Measurements from ENCODE around the gene IKZF3.
"Not testable (repeated sequence)": the region's sequence is repeated elsewhere in the genome, so short reads cannot be mapped to it uniquely, and the experiment has no call there.

The IKZF3 gene

DNA sequence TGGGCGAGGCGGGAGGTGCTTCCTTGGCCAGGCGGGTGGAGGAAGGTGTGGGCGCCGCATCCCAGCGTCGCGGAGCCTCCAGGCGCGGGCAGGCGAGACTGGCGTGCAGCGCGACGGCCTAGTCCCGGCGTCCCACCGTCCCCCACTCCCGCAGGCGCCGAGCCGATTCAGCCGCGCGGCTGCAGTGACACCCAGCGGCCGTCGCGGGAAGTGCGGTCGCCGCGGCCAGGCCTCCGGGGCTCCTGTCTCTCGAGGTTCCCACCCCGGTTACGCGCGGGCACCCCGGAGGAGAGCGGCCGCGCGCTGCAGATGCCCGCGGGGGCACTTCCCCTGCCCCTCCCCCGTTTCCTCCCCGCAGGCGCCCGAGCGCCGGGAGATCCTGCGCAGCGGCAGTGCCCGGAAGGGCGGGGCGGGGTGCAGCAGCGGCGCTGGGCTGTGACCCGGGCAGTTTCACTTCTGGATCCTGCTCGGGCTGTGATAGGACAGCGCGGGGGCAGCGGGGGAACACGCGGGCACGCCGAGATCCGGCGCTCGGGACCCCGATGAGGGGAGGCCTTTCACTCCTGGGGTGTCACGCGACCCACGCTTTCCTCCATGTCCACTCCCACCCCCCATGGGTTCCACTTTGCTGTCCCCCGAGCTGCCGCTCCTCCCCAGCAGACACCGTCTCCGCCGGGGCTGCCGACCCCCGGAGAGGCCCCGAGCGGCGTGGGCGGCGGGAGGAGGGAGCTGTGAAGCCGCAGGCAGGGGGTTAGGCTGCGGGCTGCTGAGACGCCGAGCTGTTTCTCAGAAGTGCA, 109.8 kb downstream of the IKZF3 start:
- peak; percentile 45 for DNase-seq

DNA sequence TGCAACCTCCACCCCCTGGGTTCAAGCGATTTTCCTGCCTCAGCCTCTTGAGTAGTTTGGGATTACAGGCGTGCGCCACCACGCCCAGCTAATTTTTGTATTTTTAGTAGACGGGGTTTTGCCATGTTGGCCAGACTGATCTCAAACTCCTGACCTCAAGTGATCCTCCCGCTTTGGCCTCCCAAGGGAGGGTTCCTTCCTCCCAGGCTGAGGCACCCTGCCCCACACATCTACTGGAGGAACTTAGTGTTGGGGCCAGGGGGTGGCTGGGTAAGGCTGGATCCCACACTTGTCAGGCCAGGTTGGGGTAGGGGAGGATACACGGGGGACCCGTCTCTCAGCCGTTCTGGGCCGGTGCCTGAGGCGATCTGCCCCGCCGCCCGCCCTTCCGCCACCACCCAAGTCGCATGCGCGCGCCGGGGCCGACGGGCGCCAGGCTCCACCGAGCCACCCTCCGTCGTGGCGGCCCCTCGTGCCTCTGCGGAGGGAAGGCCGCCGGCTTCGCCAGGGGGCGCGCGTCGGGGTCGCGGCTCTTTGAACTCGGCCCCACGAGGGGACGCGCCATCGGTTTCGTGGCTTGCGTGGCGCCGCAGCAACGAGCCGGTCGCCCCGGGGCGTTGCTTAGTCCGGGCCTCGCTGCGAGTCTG, 110.5 kb downstream of the IKZF3 start:
- DNase-seq = no peak

DNA sequence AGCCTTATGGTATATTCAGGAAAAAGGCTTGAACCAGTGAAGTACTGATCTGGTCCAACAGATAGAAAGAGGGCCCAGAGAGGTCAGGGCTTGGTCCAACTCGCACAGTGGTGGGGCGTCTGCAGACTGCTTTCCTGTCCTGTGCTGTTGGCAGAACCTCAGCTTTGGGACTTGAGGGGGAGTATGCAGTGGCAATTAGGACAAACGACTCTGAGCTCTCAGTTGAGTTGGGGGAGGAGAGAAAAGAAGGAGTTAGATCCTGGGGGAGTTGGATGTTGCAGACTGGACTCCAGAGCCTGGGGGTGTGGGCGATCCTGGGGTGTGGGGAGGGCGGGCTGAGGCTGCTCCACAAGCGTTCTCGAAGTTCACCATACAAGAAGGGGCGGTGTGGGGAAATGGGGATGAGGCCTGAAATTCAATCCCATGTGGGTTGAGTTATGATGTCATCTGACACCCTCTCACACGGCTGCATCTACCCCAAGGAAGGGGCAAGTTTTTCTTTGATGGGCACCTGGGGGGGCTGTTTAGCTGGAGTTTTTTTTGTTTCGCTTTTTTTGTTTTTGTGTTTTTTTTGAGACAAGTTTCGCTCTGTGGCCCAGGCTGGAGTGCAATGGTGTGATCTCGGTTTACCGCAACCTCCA, 111.8 kb downstream of the IKZF3 start:
- DNase-seq = no peak

DNA sequence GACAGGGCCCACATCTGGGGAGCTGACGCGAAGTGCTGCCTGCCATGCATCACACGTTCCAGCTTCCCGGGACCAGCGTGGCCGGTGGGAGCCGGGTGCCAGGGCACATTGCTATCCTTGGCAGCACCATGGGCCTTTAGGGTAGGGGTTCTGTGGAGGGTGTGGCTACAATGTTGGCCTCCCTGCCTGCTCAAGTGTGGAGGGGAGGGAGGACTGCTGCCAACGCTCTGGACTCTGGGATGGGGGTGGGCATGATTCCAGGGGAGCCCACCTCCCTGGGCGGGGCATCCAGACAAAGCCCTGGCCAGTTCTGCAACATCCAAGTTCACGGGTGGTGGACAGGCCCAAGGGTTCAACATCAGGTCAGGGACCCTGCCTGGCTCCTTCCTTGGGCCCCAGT, 112.5 kb downstream of the IKZF3 start:
- no peak for DNase-seq

DNA sequence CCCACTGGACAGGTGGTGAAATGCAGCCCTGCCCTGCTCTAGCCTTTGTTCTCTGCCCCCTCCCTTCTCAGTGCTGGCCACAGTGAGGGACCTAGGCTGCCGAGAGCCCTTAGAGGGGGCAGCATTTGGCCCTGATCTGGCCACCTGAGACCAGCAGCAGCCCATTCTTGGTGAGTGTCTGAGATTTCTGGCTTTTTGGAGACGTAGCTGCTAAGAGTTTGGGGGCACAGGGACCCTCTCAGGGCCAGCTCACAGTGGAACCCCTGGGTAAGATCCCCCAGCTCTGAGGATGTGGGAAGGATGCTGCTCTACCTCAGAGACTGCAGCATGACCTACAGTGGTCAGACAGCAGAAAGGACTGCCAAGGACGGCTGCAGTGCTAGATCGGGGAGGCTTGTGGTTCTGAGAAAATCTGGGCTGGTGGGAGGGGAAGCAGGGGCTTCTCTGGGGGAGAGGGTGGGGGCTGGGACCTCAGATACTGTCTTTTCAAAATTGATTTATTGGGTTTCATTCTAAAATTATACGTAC, 113.0 kb downstream of the IKZF3 start:
- no peak for DNase-seq

DNA sequence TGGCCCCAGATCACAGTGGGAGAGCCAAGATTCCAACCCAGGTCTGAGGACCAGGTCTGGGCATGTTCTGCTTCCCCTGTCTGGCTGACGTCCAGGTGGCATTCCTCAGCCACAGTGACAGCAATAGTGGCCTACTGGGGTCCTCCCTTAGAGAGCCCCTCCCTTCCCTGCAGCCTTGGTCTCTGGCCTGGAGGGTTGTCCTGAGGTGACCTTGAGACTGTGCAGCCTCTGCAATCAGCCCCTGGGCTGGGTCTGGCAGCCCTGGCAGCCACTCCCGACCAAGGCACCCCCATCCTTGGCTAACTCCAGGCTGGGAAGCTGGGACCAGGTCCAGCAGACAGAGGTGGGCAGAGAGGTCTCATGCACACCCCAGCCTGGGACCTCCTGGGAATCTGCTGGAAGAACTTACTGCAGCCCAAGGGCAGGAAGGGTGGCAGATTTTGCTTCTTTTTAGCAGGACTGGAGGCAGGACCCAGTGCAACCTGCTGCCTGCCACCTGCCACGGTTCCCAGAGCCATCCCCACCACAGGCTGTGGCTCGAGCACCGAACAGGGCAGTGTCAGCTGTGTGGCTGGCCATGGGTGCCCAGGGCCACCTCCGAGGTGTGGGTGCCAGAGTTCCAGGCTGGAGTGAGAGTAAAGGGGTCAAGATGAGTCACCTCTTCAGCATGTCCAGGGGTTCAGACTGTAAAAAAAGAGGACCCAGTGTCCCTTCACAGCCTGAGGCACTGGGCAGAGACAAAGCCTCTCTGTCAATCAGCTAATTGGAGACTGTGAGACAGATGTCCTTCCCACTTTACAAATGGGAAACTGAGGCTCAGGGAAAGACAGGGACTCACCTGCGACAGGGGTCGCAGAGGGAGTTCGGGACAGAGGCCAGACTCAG, 113.7 kb downstream of the IKZF3 start:
- DNase-seq = no peak

DNA sequence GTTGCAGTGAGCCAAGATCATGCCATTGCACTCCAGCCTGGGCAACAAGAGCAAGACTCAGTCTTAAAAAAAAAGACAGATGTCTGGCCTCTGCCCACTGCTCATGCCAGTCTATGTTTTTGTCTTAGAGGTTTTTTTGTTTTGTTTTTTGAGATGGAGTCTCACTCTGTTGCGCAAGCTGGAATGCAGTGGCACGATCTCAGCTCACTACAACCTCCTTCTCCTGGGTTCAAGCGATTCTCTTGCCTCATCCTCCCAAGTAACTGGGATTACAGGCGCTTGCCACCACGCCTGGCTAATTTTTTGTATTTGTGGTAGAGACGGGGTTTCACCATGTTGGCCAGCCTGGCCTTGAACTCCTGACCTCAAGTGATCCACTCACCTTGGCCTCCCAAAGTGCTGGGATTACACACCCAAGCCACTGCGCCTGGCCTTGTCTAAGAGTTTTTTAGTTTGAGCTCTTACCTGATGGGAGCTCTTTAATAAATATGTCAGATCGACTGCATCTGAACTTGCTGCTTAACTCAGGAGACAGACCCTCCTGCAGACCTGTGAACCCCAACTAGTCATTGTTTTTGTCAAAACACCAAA, 115.6 kb downstream of the IKZF3 start:
- DNase-seq = not testable (repeated sequence)

DNA sequence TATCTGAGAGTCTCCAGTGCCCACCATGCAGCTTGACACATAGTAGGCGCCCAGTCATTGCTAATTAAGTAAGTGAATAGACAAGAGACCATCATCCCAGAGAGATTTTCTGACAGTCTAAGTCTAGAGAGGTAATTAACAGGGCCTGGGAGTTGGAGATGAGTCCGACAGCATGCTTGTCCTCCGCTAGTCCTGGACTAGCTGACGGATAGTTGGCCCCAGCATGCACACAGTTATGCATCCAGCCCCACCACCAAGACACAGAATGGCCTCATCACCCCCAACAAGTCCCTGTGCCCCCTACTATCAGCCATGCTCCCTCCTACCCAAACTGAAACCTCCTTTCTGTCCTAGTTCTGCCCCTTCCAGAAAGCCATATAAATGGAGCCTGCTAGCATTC, 116.4 kb downstream of the IKZF3 start:
- no peak for DNase-seq

DNA sequence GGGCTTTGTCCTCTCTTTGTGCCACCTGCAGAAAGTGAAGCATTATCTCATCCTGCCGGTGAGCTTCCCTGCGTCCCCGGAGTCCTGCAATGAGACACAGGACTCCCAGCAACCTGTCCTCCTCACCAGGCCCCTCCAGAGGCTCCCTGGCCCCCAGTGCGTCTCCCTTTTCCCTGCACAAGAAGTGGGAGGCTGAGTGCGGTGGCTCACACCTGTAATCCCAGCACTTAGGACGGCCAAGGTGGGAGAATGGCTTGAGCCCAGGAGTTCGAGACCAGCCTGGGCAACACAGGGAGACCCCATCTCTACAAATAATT, 118.0 kb downstream of the IKZF3 start:
- DNase-seq = no peak

DNA sequence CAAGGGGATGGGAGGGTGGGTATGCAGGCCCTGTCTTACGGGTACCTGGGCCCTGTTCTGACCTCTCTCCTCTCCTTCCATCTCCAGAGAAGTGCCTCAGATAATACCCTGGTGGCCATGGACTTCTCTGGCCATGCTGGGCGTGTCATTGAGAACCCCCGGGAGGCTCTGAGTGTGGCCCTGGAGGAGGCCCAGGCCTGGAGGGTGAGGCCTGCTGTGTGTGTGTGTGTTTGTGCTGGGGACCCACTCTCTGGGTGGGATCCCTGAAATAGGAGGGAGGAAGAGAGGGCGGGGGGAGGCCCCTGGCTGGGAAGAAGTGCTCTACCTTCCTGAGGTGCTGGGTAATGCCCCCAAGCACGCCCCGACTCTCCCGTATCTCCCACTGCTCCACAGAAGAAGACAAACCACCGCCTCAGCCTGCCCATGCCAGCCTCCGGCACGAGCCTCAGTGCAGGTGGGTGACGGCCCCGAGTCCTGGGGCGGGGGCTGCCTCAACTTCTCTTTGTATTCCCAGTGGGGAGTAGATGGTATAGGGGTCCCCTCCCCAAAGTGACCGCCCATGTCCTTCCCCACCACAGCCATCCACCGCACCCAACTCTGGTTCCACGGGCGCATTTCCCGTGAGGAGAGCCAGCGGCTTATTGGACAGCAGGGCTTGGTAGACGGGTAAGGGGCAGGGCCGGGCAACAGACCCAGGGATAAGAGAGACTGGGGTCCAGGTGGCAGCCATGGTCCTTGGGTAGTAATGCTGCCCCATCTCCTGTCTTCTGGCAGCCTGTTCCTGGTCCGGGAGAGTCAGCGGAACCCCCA, 118.6 kb downstream of the IKZF3 start:
- DNase-seq = no peak

DNA sequence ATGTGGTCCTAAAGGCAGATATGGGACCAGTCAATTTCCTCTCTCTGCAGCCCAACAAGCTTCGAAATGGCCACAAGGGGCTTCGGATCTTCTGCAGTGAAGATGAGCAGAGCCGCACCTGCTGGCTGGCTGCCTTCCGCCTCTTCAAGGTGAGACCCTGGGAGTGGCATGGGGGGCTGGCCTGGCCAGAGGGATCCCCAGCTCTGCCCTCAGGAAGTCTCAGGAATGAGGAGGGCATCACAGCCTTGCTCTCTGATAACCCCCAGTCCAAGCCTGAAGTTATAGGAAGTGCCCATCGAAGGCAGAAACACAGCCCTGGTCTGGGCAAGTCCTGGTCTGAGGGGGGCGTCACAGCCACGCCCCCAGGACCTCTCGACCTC, 119.3 kb downstream of the IKZF3 start:
- DNase-seq = no peak

DNA sequence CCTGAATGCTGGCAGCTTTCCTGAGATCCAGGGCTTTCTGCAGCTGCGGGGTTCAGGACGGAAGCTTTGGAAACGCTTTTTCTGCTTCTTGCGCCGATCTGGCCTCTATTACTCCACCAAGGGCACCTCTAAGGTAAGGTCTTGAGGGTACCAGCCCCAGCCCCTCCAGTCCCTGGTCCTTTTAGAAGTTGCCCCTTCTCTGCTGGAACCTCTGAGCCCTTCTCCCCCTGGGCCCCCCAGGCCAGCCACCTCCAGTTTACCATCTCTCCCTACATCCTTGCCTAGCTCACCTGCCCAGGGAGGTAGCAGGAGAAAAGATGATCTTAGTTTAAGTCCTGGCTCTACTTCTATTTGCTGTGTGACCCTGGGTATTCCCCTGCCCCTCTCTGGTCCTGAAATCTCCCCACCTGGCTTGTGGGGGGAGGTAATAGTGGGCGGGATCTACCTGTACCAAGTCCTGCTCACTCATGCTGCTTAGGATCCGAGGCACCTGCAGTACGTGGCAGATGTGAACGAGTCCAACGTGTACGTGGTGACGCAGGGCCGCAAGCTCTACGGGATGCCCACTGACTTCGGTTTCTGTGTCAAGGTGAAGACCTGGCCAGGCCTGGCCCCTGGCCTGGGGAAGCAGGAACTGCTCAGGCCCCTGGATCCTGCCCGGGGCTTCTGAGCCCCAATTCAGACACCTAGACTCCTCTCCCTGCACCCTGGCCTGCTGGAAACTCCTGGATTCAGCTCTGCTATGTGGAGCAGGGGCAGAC, 119.9 kb downstream of the IKZF3 start:
- DNase-seq = no peak

DNA sequence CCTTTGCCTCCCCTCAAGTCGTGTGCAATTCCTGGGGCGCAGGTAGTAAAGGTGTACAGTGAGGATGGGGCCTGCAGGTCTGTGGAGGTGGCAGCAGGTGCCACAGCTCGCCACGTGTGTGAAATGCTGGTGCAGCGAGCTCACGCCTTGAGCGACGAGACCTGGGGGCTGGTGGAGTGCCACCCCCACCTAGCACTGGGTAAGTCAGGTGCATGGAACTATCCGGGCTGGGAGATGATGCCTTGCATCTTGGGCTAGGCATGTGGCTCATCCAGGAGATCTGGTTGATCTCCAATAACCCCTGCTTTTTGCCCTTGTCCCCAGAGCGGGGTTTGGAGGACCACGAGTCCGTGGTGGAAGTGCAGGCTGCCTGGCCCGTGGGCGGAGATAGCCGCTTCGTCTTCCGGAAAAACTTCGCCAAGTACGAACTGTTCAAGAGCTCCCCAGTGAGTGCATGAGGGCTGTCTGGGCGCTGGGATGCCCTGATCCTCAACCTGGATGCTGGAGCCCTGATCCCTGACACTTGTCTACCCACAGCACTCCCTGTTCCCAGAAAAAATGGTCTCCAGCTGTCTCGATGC, 121.2 kb downstream of the IKZF3 start:
- no peak for DNase-seq

DNA sequence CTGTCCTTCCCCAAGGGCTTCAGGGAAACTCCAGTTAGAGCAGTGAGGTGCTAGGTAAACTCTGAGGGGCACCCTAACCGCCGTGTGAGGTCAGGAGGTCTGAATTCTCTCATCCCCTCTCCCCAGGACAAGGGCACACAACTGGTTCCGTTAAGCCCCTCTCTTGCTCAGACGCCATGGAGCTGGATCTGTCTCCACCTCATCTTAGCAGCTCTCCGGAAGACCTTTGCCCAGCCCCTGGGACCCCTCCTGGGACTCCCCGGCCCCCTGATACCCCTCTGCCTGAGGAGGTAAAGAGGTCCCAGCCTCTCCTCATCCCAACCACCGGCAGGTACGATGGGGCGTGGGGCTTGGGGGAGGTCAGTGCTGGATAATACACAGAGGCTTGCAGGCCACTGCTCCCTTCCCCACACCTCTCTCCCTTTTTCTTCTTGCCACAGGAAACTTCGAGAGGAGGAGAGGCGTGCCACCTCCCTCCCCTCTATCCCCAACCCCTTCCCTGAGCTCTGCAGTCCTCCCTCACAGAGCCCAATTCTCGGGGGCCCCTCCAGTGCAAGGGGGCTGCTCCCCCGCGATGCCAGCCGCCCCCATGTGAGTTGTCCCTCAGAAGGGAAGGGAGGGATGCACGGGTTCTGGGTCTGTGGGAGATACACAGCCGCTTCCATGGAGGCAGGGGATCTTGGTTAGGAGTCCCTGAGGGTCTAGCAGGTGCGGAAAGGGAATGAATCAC, 121.8 kb downstream of the IKZF3 start:
- no peak for DNase-seq

DNA sequence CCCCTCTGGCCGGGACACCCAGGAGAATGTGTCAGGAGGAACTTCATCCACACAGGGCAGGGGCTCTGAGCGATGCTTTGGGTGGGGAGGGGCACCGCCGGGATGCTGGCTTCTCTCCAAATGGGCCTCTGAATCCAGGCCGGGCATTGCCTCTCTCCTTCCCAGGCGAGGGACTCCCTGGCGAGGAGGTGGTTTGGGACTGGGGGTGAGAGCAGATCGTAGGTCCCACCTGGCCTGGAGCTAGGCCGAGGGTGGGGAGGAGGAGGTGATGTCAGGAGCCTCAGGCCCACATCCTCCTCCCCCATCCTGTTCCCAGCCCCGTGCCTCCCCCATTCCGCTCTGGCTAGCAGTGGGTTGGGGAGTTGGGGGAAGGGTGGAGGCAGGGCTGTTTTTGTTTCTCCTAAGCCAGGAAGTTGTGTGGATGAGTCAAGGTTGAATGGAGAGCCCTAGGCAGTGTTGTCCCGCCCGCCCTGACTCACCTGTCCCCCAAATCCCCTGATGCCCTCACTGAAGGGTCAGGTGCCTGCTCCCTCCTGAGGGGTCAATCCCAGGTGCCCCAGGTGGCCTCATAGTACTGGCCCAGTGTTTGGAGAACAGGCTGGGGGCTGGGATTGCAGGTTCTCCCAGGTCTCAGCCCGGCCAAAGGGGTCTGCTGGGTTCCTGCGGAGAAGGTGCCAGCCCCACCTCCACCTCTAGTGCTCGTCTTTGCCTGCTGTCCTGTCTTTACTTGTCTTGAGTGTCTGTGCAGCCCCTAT, 123.6 kb downstream of the IKZF3 start:
- DNase-seq = no peak

DNA sequence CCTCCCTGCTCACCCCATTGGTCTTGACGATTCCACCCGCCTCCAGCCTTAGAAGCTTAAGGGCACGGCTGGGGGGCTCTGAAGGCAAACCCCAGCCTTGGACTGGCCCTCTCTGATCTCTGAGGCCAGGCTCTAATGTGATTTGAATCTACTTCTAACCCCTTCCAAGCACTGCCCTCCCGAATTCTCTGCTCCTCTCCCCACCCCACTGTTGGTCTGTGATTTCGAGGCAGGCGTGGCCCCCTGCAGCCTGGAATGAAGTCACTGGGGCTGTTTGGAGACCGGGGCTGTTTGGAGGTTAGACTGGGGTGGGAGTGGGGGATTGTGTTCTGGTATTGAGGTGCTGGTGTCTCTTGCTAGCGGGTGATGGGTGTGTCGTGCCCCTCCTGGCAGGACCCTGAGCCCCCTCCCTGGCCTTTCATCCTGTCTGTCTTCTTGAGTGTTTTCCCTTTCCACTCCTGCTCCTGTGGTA, 124.2 kb downstream of the IKZF3 start:
- no peak for DNase-seq

DNA sequence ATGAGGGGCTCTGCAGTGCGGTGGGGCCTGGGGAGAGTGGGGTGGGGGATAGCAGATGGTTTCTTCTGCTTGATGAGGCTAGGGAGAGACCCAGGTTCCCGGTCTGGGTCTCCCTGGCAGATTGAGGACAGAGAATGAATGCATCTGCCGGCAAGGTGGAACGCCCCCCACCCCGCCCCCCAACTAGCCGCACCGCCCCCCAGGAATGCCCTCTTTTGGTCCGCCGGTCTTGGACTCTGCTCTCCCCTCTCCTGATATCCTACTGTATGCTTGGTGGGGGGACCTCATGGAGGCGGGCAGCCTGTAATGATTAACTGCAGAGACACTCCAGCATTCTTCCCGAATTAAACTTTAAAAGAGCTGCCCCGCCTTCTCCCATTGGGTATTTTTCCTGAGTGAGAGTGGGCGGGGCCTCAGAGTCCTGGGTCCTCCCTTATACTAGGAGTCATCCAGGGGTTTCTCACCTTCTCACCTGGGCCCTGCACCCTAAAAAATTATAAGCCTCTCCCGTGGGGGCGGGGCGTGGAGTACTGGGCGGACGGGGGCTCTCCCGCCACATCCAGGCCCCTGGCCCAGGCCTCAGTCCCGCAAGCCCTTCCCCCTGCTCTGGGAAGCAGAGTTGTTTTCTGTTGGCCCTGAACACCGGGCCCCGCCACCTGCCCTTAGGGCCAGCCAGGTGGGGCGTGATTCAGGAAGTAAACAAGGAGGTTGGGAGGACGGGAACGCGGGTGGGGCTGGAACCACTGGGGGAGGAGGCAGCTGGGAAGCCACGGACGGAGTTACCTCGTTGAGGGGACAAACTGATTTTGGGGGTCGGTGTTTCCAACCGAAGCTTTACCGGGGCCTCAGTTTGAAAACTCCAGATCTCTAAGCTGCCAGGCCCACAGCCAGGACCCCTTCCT, 124.9 kb downstream of the IKZF3 start:
- peak; percentile 14 for DNase-seq

DNA sequence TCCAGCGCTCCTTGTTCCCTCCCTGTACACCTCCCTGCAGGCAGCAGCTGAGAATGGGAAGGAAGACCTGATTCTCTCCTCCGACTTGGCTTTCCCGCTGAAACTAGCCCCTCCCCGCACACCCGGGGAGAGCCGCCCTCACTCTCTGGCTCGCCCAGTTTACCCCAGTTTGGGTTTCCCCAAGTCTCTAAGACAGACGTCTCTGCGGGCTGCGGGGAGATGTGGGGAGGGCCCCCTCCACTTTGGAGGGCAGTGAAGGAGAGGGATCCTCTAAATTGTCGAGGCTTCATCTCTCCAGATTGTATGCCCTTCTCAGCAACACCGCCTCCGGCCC, 125.6 kb downstream of the IKZF3 start:
- no peak for DNase-seq
